Measurements from ENCODE around the gene ANKRD22.
"Not testable (repeated sequence)": the region's sequence is repeated elsewhere in the genome, so short reads cannot be mapped to it uniquely, and the experiment has no call there.

Gene ANKRD22

DNA sequence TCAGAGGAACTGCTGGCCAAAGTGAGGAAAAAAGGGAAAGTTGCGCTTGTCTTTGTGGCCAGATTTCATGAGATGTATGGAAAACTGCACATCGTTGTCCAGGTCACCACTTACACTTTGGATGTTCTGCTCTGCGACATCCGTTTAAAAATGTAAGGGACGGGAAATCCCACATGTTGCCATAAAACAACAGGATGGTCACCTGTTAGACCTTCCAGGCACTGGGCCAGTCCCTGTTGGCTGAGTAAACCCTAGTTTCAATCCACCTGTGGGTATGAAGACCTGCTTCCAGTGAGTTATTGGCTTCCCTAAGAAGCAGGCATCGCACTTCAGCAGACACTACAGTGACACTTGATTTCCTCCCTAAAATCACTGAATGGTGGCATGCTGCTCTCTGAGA is 25.7 kb upstream of the ANKRD22 start:
- no peak for DNase-seq (ENCODE audit: low spot score)

DNA sequence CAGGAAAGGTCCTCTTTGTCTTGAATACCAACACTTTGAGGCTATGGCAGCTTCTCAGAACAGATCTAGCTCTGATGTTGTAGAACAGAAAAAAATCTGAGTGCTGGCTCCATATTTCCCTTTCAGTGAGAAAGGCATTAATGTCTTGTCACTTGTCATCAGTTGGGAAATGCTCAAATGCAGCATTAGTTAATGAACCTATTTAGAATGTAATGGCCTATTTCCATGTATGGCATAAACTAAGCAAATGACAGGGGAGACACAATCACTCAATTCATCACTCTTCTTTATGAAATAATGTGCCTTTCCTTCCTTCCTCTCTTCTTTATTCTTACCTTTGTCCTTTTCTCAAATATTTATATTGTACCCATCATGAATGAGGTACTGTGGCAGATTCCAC is 23.4 kb upstream of the ANKRD22 start:
- DNase-seq (ENCODE audit: low spot score), result no peak

DNA sequence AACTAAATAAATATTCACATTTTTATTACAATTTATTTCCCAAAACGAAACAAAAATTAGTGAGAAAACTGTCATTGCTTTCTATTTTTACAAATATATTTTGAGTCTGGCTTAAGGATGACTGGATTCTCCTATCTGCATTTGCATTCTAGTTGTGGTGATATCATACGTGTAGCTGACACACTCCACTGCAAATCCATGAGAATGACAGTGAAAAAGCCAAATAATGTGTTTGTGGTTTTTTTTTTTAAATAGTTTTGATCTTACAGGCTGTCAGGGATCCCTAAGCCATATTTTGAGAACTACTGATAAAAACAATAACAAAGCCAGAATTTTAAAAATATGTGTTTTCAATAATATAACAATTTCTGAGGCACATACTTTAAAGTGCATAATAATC is 22.6 kb upstream of the ANKRD22 start:
- no peak for DNase-seq (ENCODE audit: low spot score)

DNA sequence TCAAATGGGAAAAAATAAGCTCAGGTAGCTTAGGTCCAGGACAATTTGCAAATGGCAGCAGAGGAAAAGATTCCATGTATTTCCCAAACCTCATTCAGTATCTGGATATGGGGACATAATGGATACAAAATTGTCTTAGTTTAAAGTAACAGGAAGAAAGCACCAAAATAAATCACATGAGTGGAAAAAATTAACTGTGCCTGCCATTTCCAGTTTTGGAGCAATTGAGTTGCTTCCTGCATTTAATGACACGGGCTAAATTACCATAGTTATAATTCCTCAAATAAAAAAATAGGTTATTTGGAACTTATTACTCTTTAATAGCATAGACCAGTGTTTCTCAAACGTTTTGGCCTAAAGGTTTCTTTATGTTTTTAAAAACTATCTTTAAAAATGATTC is 22.1 kb upstream of the ANKRD22 start:
- no peak for DNase-seq (ENCODE audit: low spot score)

DNA sequence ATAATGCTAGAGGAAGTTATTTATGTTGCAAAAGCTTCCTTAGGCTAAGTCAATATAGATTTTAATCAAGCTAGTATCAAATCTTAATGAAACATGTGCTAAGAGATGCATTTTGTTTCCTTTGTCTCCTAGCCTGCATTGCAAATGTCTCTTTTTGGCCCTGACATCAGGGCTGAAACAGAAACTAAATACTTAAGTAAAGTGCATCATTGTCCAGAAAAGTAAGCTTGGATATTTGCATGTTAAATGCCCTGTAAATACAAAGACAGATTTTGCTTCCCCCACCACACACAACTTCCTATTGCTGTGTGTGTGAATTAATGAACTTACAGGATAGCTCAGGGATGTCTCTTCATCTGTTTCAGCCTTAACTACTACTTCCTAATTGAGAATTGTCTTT is 18.4 kb upstream of the ANKRD22 start:
- DNase-seq (ENCODE audit: low spot score), result no peak

DNA sequence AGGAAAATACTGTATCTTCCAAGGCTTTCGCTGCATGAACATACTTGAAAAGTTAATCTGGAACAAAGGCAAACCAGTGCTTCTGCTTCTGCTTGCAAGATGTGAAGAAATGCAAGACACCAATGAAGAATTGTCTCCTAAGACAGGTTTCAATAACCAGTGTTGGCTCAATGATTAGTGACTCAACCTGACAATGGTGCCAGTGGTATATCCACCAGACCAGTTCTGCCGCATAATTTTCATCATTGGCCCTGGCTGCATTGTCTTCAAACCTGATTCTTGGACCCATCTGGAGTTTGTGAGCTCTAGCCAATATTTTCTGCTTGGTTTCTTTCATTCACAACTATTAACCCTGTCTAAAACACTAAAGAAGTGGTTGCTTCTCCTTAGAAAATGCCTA is 14.8 kb upstream of the ANKRD22 start:
- no peak for DNase-seq (ENCODE audit: low spot score)

DNA sequence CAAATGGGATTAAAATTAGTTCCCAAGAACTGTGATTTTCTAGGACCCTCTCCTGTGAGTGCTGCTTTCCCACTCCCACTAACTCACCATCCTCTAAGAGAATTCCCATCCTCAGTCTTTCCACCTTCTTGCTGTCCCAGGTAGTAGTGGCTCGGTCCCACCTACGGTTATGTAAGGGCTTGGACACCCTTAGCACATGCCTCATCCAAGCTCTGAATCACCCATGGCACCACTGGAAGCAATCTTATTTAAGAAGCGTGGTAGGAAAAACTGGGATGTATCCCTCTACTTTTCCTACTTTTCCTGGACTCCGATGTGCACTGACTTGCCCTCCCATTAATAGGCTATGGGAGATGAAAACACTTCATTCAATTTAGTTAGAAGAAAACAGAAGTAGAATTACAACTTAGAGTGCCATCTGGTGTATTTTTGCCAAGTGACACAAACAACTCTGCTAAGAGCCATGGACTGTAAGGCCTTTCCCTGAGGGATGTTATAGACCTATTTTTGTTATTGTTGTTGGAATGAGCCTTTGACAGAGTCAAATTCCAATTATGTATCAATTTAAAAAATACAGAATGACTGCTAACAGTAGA is 13.7 kb upstream of the ANKRD22 start:
- DNase-seq (ENCODE audit: low spot score), result peak; percentile 36

DNA sequence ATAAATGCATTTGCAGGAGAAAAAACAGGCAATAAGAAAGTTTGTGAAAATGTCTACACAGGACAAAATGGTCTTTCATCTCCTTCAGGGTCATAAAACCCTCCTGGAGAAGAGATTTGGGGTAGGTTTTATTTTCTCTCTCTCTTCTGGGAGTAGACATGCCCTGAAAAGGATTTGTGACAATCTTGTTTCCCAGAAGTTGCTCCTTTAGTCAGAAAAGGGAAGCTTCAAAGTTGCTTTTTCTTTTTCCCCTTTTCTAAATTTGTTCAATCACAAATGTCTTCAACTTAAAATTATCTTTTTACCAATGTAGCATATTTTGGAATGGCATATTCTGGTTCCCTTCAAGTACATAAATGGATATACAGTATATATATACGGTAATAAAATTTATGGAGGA is 9.4 kb upstream of the ANKRD22 start:
- no peak for DNase-seq (ENCODE audit: low spot score)

DNA sequence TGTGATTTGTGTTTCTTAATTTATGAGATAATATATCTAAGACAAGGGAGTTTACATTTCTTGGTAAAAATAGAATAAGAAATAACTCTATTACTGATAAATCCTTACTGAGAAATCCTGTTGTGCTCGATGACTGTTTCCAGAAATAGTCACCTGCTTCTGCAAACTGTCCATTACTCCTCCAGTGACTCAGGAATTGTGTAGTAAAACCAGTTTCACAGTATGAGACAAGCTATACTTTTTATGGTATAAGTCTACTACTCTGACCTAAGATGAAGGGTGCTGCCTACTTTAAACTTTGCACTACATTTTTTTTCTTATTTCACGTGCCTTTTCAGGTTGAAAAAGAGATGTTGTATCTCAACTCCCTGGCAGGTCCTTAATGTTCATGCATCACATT is 6.8 kb upstream of the ANKRD22 start:
- DNase-seq (ENCODE audit: low spot score), result peak; percentile 44

DNA sequence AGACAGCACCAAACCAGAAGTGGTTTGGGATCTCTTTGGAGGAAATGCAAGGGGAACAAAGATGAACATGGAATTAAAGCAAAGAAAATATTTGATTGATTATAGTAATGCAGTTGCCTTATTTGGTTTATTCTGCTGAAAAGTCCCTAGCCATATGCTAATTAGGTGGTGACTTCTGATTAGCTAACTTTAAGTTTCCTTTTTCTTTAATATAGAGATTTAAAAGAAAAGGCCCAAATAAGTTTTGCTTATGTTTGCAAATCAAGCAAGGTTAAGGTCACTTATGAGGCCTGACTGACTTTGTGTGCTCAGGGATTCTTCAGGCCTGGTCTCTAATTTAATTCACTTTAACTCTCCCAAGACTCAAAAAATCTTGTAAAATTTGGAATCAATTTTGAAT is 6.2 kb upstream of the ANKRD22 start:
- DNase-seq (ENCODE audit: low spot score), result no peak

DNA sequence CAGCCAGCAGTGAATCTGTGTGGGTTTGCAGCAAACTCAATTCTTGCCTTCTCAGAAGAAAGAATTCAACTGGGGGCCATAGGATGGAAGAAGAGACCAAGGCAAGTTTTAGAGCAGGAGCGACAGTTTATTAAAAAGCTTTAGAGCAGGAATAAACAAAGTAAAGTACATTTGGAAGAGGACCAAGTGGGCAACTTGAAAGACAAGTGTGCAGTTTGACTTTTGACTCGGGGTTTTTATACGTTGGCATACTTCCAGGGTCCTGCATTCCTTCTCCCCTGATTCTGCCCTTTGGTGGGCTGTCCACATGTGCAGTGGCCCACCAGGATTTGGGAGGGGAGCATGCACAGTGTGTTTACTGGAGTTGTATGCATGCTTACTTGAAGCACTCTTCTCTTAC is 3.0 kb upstream of the ANKRD22 start:
- no peak for DNase-seq (ENCODE audit: low spot score)

DNA sequence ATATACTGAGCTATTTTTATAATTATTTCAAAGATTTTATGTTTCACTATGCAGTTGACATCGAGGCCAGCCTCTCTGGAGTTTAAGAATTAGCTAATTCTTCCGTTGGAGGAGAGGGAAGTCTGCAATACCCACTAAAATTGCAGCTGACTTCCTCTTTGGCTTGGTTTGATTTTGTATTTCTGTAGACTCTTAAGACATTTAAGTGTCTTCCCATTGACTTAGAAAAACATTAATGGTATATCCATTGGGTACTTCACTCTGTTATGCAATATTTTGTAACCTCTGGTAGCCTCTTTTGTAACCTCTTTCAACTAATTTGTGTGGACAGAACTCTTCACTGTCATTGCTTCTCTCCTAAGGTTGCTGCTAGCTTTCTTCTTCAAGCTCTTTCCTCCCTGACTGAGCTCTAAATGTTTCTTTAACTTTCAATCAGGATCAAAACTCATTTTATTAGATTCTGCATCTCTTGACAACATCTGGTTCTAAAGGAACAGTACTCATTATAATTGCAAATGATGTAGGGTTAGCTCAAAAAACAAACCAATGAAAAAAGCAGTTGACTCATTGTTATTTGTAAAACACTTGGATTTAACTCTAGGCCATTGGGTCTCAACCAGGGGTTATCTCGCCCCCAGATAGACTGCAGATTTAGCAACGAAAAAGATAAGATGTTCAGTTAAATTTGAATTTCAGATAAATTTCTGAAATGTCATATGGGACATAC is 1.7 kb upstream of the ANKRD22 start:
- DNase-seq (ENCODE audit: low spot score), result no peak

DNA sequence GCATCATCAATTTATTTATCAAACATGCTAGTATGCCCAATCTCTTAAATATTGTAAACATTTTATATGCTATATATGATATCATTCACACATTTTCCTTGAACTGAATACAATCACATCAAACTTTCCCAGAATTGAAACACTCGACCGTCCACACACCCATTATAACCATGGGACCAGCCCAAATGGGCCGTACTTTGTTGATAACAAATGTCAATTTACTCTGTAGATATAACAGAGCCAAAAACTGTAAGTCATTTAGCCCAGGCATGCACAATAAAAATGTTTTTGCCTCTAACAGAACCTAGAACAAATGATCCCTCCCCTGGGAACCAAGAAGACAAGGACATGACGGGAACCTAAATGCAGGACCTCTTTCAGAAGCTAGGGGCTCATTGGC is 683 bp upstream of the ANKRD22 start:
- DNase-seq (ENCODE audit: low spot score), result no peak

DNA sequence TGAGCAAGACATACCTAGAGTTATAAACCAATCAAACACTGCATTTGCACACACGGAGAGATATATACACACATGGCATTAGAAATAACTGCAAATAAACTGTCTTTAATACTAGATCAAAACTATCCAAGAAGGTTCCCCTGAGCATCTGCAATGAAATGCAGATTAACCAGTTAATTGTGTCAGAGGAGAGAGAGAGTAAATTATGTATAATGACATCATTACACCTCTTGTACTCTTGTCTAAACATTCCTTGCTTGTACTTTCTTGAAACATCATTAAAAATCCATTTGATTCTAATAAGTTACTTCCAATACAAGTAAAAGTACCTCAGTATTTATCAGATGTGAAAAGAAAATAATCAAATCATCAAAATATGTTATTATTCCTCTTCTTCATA is 932 bp downstream of the ANKRD22 start:
- DNase-seq (ENCODE audit: low spot score), result no peak

DNA sequence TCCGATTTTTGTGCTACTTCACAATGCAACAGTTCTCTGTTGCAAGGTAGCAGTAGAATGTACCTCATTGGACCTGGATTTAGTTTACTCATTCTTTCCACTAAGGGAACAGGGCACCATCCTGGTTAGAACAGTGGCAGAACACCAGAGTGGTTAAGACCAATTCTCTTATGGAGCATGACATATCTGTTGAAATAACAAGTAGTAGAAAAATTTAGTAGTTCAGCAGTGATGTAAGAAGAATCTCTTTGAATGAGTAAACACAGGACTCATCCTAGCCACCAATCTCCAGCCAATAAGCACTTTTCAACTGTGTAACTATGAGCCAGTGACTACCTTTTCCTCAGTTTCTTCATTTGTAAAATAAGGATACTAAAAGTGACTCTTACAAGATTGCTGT is 2.4 kb downstream of the ANKRD22 start:
- no peak for DNase-seq (ENCODE audit: low spot score)

DNA sequence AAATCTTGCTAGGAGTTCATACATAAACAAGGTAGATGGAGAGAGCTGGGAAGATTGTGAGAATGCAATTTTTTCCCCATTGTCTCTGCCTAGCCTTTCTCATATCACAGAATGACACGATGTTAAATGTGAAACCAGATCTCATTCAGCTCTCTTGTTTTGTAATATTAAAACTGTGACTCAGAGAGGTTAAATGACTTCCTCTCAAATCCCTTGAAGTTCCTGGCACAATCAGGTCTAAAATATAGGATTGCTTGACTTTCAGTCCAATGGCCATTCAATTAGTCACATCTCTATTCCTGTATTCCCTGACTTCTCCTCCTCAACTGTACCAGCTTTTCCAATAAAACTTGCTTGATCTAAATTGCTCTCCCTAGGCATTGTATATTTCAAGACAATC is 3.1 kb downstream of the ANKRD22 start:
- DNase-seq (ENCODE audit: low spot score), result peak; percentile 75

DNA sequence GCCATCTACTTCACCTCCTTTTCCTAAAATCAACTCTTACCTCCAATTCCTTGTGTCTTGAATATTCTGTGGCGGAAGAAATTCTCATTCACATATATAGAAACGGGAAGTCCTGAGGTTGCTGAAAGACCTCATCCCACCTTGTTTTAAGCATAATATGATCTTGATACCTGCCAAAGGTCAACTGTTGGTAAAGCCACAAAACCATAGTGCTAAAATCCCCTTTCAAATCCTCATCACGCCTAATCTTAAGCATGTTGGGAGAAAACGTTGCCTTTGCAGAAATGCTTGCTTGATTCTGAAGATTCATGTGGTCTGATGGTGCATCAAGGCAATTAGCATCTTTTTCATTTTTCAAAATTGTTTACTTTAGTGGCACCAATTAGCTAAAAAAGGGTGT is 8.5 kb downstream of the ANKRD22 start:
- no peak for DNase-seq (ENCODE audit: low spot score)

DNA sequence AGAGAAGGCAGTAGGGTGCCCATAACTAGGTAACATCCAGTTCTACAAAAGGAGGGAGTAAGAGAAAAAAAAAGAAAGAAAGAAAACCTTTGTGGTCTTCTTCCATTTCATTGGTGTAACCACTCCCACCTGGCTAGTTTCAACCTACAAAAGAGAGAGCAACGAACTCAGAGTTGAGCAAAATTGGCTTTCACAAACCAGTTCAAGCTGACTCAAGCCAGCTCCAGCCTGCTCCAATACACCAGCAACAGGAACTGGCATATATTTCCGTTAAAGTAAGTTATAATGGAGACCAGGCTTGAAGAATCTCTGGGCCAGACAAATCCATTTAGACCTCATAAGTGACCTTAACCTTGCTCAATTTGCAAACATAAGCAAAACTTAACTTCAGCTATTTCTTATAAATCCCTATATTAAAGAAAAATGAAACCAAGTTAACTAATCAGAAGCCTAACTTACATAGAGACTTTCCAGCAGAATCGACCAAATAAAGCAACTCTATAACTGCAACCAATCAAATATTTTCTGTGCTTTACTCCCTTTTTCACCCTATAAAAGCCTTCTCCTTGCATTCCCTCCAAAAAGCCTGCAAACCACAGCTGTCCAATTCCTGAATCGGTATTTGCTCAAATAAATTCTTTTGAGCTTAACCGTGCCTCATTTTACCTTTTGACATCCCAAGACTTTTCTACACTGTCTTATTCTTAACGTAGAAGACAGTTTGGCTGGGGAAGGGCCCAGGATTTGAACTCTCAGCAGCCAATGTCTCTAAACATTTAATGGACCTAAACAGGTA is 10.1 kb downstream of the ANKRD22 start:
- no peak for DNase-seq (ENCODE audit: low spot score)

DNA sequence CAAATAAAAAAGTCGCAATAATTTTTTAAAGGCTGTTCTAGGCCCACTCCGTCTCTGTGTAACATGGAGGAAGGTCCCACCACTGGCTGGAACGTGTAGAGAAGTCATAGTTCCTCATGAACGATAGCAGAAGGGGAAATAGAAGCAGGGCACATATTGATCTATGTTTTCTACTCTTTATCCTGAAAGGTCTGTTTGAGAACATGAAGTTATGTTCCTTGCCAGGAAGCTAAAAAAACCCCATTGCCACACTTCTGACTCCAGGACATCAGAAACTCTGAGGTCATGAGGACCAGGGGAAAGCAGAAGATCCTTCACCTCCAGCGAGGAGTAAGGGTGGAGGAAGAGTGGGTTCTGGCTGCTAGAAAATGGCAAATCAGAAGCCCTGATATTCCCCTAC is 10.8 kb downstream of the ANKRD22 start:
- no peak for DNase-seq (ENCODE audit: low spot score)

DNA sequence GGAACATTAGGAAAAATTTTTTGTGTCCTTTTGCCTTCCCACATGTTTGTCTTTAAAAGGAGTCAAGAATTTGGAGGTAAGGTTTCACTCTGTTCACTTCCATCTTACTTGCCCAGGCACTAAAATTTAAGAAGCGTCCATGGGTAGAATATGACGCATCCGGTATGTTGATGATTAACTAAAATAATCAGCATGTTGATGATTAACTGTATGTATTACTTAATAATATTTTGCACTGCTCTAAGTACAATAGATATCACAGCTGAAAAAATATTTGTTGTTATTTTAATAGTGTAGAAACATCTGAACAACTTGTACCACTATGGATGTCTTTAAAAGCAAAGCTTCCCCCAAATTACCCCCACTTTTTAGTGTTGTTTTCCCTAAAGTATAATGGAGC is 11.5 kb downstream of the ANKRD22 start:
- DNase-seq (ENCODE audit: low spot score), result no peak

DNA sequence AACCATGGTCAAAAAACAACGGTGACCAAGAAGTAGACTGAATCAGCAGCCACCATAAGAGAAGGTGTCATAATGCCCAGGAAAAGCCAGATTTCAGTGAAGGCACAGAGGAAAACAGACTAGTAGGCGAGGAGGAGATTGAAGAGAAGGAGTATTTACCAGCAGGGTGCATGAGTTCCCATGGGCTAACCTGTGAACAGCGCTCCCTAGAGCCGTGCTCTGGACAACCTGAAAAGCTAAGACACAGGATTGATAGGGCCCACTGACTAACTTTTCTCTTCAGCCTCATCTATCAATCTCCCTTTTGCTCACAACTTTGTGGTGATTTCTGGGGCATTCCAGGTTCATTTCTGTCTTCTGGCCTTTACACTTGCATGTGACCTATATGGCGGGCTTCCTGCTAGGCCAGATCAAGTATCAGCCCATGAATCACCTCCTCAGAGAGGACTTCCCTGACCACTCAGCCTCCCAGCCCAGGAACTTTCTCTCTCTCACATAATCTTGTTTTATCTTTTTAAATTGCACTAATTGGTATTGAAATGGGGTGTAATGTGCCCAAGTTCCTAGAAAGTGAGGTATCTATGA is 12.8 kb downstream of the ANKRD22 start:
- no peak for DNase-seq (ENCODE audit: low spot score)

DNA sequence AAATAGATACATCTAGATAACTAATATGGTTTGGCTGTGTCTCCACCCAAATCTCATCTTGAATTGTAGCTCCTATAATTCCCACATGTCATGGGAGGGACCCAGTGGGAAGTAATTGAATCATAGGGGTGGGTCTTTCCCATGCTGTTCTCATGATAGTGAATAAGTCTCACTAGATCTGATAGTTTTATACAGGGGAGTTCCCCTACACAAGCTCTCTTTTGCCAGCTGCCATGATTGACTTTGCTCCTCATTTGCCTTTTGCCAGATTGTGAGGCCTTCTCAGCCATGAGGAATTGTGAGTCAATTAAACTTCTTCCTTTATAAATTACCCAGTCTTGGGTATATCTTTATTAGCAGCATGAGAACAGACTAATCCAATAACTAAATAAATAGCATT is 14.0 kb downstream of the ANKRD22 start:
- DNase-seq (ENCODE audit: low spot score), result not testable (repeated sequence)

DNA sequence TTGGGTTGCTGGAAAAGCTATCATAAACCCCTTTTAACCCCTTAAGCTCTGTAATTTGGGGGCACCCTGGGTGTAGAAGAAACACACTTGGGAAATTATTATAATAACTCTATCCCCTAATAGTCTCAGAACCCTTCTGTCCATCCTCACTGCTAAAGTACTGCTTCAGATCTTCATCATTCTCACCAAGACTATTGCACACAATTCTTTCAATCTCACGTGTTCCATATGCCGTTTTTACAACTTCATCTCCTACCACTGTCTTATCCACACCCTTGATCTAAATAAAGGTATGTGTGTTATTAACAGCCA is 15.8 kb downstream of the ANKRD22 start:
- no peak for DNase-seq (ENCODE audit: low spot score)
